IMR-90 (cell line): ENCODE data around the gene UNC5A.

Source experiments
- CTCF ChIP-seq: conservative IDR thresholded peaks from 2 replicates; pipeline ENCODE4 v1.5.1; 2012; ENCODE audit warnings: mild to moderate bottlenecking, low read depth, low read length, improper control_type of control experiment
- MXI1 ChIP-seq: IDR thresholded peaks from 2 replicates; pipeline ENCODE4 v1.6.1; 2012; ENCODE audit warnings: low read depth, mild to moderate bottlenecking, low read length, moderate library complexity, borderline replicate concordance
- RFX5 ChIP-seq: IDR thresholded peaks from 2 replicates; pipeline ENCODE4 v1.8.0; 2012; ENCODE audit warnings: low read depth, mild to moderate bottlenecking, low read length, moderate library complexity

GRCh38 chr5:176814836-176815438 lies 4.6 kb downstream of the UNC5A start:
- TF ChIP-seq CTCF (no peak), MXI1 (no peak), RFX5 (no peak)
